Measurements from ENCODE around the gene L3MBTL1. TPM values are rescaled to one million over a fixed set of nuclear protein-coding genes. Genes with fewer than 3 reads are reported as not detected.
A peak's percentile ranks its signal among the peaks of the same experiment; 100 is the strongest.
"Not testable (repeated sequence)": the region's sequence is repeated elsewhere in the genome, so short reads cannot be mapped to it uniquely, and the experiment has no call there.

L3MBTL1 gene
- total RNA-seq, 3 donors from 2014 or later = 6.4 to 13.1 (median 10.7) TPM

- no peak for TF ChIP-seq CTCF (IDR thresholded peaks at IDR 0.05)
- ATAC-seq (no peak), DNase-seq (no peak)
- no peaks in the 10 kb centered on the region for H3K9me3 ChIP-seq
- H3K4me1 ChIP-seq (ENCODE audit: low read depth) = no peaks in the 10 kb centered on the region
- intact Hi-C loops (cut with DNase I, micrococcal nuclease) = no loop called here
- no peaks in the 10 kb centered on the region for H3K36me3 ChIP-seq (ENCODE audit: low read depth)
- H3K4me3 ChIP-seq = no peak overlapping the region
Observed at GRCh38 chr20:43492101-43492500, 15.4 kb upstream of the L3MBTL1 start.

GRCh38 chr20:43495388-43495787 lies 12.1 kb upstream of the L3MBTL1 start:
- Histone ChIP-seq H3K9me3 (no peaks in the 10 kb centered on the region), H3K4me1 (ENCODE audit: low read depth) (no peaks in the 10 kb centered on the region), H3K4me3 (no peak overlapping the region), H3K36me3 (ENCODE audit: low read depth) (no peaks in the 10 kb centered on the region)
- no peak for TF ChIP-seq CTCF (IDR thresholded peaks at IDR 0.05)
- no peak for ATAC-seq
- intact Hi-C loops (cut with DNase I, micrococcal nuclease) = no loop called here
- DNase-seq = no peak

- H3K4me3 ChIP-seq; H3K4me1 ChIP-seq (ENCODE audit: low read depth); intact Hi-C loops (cut with DNase I, micrococcal nuclease); H3K9me3 ChIP-seq; DNase-seq; H3K36me3 ChIP-seq (ENCODE audit: low read depth); ATAC-seq: not testable (repeated sequence)
Observed at GRCh38 chr20:43502021-43502420, 5.5 kb upstream of the L3MBTL1 start.

GRCh38 chr20:43506238-43506637 lies 1.3 kb upstream of the L3MBTL1 start:
- H3K36me3 ChIP-seq (ENCODE audit: low read depth) = no peaks in the 10 kb centered on the region
- H3K4me1 ChIP-seq (ENCODE audit: low read depth) = no peaks in the 10 kb centered on the region
- H3K4me3 ChIP-seq = no peak overlapping the region
- DNase-seq = no peak
- no peaks in the 10 kb centered on the region for H3K9me3 ChIP-seq
- intact Hi-C loops (cut with DNase I, micrococcal nuclease) = no loop called here
- TF ChIP-seq CTCF (IDR thresholded peaks at IDR 0.05) = no peak
- no peak for ATAC-seq

GRCh38 chr20:43508106-43508505 lies 609 bp downstream of the L3MBTL1 start:
- H3K4me1 ChIP-seq (ENCODE audit: low read depth) = no peaks in the 10 kb centered on the region
- H3K36me3 ChIP-seq (ENCODE audit: low read depth) = no peaks in the 10 kb centered on the region
- H3K9me3 ChIP-seq = no peaks in the 10 kb centered on the region
- intact Hi-C loops (cut with DNase I, micrococcal nuclease) = no loop called here
- TF ChIP-seq CTCF (IDR thresholded peaks at IDR 0.05) = no peak
- no peak overlapping the region for H3K4me3 ChIP-seq
- ATAC-seq (peak; percentile 35), DNase-seq (peak in 2 of 3 donors; percentile 7 to 43)

GRCh38 chr20:43508604-43509040 lies 1.1 kb downstream of the L3MBTL1 start:
- TF ChIP-seq CTCF (IDR thresholded peaks at IDR 0.05) = no peak
- Histone ChIP-seq H3K4me3 (no peak overlapping the region), H3K36me3 (ENCODE audit: low read depth) (no peaks in the 10 kb centered on the region), H3K4me1 (ENCODE audit: low read depth) (peaks cover 2% of the 10 kb centered on the region), H3K9me3 (no peaks in the 10 kb centered on the region)
- DNase-seq (peak in 1 of 3 donors; percentile 6), ATAC-seq (no peak)
- intact Hi-C loops (cut with DNase I, micrococcal nuclease) = no loop called here
